NOMO-1 treated with DMSO at 0.1 percent for 48 hours (cell line): Measurements from ENCODE around the gene CD38.
A peak's percentile ranks its signal among the peaks of the same experiment; 100 is the strongest.
"Not testable (repeated sequence)": the region's sequence is repeated elsewhere in the genome, so short reads cannot be mapped to it uniquely, and the experiment has no call there.

Experiments used
- DNase-seq: peaks from one replicate; lab custom pipeline; 2025; ENCODE audit not compliant: unreplicated experiment; lab: John Stamatoyannopoulos, UW

The CD38 gene

GRCh38 chr4:15778289-15779241 lies at the start of gene CD38:
Gene CD38, plus strand, starts transcription at chr4:15778328. Its CDS starts 87 bp downstream, at chr4:15778415.
- peak; percentile 70 for DNase-seq

GRCh38 chr4:15729910-15730533 lies 48.1 kb upstream of the CD38 start:
- peak; percentile 54 for DNase-seq

GRCh38 chr4:15733061-15733460 lies 45.1 kb upstream of the CD38 start:
- DNase-seq = not testable (repeated sequence)

DNA sequence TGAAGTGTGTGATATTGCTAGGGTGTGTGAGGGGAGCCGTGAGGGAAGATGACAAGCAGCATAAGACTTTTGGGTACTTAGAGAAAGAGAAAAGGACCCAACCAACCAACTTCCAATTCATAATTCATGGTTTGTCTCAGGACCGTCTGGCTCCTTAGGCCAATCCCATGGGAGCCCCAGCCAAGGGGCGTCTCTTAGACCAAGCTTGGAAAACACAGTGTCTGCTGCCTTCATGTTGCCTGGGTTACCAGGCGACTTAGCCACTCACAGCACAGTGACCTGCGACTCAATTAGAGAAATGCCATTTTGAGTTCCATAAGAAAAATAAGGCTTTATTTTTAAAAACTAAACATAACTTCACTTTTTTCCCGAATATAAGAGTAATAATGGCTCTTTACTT lies 42.6 kb upstream of the CD38 start:
- DNase-seq = no peak

DNA sequence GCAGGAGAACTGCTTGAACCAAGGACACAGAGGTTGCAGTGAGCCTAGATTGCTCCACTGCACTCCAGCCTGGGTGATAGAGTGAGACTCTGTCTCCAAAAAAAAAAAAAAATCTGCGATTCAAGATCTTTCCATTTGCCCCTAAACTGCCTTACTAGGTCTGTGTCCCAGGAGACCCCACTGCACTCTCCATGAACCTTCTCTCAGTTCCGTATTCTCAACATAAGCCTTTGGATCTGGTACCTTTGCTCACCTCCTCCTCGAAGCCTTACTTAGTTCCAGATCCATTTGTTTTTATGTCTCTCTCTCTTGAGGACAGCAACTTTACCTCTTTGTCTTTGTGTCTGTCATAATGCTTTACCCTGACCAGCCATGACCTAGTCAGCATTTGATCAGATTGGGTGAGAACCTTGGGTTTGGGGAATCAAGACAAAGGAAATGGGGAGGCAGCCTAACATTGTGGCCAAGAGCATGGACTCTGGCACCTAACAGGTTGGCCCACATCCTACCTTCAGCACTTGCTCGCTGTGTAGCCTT lies 41.5 kb upstream of the CD38 start:
- DNase-seq = no peak

- no peak for DNase-seq
Measured at GRCh38 chr4:15737255-15737654, 40.9 kb upstream of the CD38 start.

DNA sequence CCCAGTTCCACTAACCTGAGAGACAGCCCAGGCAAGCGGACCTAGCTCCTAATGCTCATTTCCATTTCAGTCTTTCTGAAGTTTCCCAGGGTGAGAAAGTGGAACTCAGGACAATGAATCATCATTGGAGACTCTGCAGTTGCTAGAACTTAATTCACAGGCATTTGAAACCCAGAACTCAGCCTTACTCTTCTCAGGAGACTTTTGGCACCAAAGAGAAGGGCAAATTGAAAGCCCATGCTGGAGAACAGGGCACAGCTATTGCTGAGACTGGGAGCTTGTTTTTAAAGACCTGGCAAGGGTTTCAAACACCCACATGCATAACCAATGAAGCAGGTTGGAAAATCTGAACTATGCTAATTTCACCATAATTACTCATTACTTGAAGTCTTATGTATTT lies 39.3 kb upstream of the CD38 start:
- no peak for DNase-seq

DNA sequence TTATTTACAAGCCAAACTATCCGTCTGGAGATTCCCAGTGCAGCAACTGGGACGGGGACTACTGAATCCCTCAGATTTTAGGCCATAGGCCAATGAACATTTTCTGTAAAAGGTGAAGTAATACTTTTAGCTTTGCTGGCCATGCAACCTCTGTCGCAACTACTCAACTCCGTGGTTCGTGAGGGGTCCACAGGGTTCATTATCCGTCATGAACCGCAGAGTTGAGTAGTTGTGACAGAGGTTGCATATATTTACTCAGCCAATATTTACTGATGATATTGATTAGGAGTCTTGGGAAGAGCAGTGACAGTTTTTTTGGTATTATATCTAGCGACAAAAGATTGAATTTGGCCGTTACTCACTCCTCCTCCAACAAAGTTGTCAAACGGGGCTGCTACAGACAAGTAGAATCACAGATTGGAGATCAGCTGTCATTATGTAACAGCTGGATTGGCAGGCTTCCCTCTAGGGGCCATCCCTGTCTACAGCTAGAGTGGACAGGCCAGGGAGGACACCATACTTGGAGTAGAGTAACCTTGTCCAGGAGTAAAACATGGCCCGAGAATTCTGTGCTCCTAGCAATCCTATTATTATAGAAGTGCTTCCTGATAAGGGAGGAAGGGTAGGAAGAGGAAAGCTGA lies 37.2 kb upstream of the CD38 start:
- DNase-seq = peak; percentile 49

- no peak for DNase-seq
Measured at GRCh38 chr4:15742083-15742582, 36.0 kb upstream of the CD38 start.

DNA sequence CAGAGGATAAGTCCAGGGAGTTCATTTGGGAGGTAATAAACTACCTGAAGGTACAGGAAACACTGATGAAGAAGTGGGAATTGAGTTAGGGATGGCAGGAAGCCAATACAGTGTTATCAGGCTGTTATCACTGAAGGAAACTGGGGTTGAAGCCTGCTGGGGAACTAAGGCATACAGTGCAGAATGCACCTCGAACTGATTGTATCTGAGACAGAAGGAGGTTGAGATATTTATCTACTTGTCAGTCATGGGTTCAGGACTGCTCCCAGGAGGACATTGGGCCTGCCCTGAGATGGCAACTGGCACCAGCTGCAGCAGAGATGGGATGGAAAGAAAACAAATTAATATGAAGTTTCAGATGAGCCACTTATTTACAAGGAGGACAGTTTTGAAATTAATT lies 35.5 kb upstream of the CD38 start:
- DNase-seq = no peak

- no peak for DNase-seq
Measured at GRCh38 chr4:15744016-15744545, 34.0 kb upstream of the CD38 start.

DNA sequence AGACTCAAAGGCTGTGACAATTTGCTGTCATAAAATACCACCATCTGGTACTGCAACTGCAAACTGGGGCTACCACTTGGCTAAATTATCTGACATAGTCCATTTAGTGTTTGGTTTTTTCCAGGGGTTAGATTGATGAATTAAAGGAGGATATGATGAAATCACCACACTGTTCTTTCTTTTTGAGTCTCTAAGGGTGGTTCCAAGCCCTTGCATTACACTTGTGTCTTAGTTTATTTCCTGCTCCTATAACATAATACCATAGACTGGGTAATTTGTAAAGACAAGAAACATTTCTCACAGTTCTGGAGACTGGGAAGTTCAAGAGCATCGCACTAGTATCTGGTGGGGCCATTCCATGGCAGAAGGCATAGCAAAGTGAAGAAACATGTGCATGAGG lies 32.0 kb upstream of the CD38 start:
- no peak for DNase-seq

GRCh38 chr4:15749001-15749400 lies 29.1 kb upstream of the CD38 start:
- DNase-seq = no peak

DNA sequence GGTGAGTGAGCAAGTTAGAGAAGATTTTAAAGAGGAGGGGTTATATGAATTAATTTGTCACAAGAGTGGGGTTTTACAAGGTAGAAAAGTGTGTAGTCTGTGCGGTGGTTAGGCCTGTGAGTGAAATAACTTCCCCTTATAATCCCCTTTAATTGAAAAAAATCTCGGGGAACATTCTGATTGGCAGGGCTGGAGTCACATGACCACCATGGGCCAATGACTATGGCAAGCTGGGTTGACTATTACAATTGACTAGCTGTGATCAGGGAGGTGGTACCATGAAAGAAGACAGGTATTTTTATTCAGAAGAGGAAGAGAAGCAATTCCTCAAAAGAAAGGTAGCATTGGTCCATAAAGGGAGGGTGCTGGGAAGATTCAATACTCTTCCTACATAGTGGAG lies 27.0 kb upstream of the CD38 start:
- no peak for DNase-seq

GRCh38 chr4:15753081-15753480 lies 25.0 kb upstream of the CD38 start:
- DNase-seq = no peak

GRCh38 chr4:15753786-15754185 lies 24.3 kb upstream of the CD38 start:
- no peak for DNase-seq

- peak; percentile 53 for DNase-seq
Measured at GRCh38 chr4:15754323-15754722, 23.8 kb upstream of the CD38 start.

DNA sequence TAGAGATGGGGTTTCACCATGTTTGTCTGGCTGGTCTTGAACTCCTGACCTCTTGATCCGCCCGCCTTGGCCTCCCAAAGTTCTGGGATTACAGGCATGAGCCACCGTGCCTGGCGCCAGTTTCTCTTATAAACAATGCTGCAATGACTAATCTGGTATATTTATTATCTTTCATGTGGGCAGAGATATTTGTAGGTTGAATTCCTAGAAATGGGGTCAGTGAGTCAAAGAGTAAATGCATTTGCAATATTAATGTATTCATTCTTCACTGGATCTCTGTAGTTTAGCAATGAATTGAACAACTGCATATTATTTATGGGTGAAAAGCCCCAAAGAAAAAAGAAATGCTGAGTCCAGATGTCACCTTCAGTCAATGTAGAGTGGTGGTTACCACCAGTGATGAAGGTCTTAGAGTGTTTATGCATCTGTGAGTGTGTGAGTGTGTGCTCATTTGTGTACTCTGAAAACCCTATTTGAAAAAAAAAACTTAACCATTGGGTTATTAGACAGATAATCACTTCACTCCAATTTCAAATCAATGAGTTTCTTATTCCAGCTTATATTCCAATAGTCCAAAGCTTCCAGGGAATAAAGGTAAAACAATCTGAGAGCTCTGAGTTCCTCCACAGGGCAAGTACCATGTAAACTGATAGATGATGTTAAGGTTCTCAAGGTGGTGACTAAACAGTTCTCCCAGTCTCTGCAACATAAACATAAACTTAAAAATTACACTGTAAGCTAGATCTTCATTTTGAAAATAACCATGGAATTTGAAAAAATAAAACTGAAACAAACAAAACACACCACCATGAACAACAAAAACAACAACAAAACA lies 22.6 kb upstream of the CD38 start:
- DNase-seq = no peak

- DNase-seq = peak; percentile 98
Measured at GRCh38 chr4:15756361-15756861, 21.7 kb upstream of the CD38 start.

- no peak for DNase-seq
Measured at GRCh38 chr4:15757054-15757453, 21.1 kb upstream of the CD38 start.
